H1 (cell line): ENCODE results near the gene IL16.

Source experiments
- BCL11A ChIP-seq, 2 experiments: IDR thresholded peaks; one replicate each; pipeline ENCODE4 v1.6.1; 2011; ENCODE audit warnings: low read depth in 2 of 2, low read length in 2 of 2, mild to moderate bottlenecking in 2 of 2
- BRCA1 ChIP-seq: IDR thresholded peaks from 2 replicates; pipeline ENCODE4 v1.6.1; 2012; ENCODE audit warnings: low read depth, low read length, improper control_type of control experiment
- EP300 ChIP-seq, 2 experiments: IDR thresholded peaks; 1 replicate in 1 of 2; 2 replicates in 1 of 2; pipeline ENCODE4 v1.6.1; 2011 to 2012; ENCODE audit warnings: low read depth in 2 of 2, low read length in 2 of 2, mild to moderate bottlenecking in 2 of 2, borderline replicate concordance in 1 of 2, inconsistent platforms in 1 of 2, moderate library complexity in 1 of 2
- JUND ChIP-seq: IDR thresholded peaks from 2 replicates; pipeline ENCODE4 v1.6.1; 2011; ENCODE audit warnings: mild to moderate bottlenecking, improper control_type of control experiment, low read length
- PHF8 ChIP-seq: fragments of 200-600 bp; sonication (generic); conservative IDR thresholded peaks from 2 replicates; pipeline ENCODE4 v1.7.1; 2012; ENCODE audit warnings: low read depth, mild to moderate bottlenecking, inconsistent platforms, low read length, moderate library complexity
- POLR2A ChIP-seq, 2 experiments: IDR thresholded peaks; 1 replicate in 1 of 2; 2 replicates in 1 of 2; pipeline ENCODE4 v1.6.1; 2011; ENCODE audit warnings: low read depth in 2 of 2, low read length in 2 of 2, mild to moderate bottlenecking in 2 of 2; ENCODE audit errors: control extremely low read depth in 1 of 2
- RAD21 ChIP-seq, 2 experiments: IDR thresholded peaks in 1 of 2; conservative IDR thresholded peaks in 1 of 2; 2 replicates each; pipeline ENCODE4 v1.6.1; 2011; ENCODE audit warnings: low read depth in 2 of 2, low read length in 2 of 2, improper control_type of control experiment in 1 of 2, inconsistent platforms in 1 of 2, mild to moderate bottlenecking in 1 of 2, moderate library complexity in 1 of 2
- RBBP5 ChIP-seq: IDR thresholded peaks from 2 replicates; pipeline ENCODE4 v1.7.1; 2012; ENCODE audit warnings: low read depth, mild to moderate bottlenecking, inconsistent platforms, low read length, moderate library complexity, borderline replicate concordance
- TF ChIP-seq, protein P1 (sequence below), 3 experiments: IDR thresholded peaks; 1 replicate in 2 of 3; 2 replicates in 1 of 3; pipeline versions ENCODE4 v1.5.1 to v1.6.1; 2011; ENCODE audit warnings: low read length in 3 of 3, mild to moderate bottlenecking in 3 of 3, inconsistent platforms in 2 of 3, low read depth in 1 of 3, moderate library complexity in 1 of 3; ENCODE audit not compliant: insufficient read depth in 1 of 3; ENCODE audit errors: control extremely low read depth in 1 of 3
- TF ChIP-seq, protein P2 (sequence below): IDR thresholded peaks from 2 replicates; pipeline ENCODE4 v1.6.1; 2012; ENCODE audit warnings: low read length, inconsistent platforms

DNA sequence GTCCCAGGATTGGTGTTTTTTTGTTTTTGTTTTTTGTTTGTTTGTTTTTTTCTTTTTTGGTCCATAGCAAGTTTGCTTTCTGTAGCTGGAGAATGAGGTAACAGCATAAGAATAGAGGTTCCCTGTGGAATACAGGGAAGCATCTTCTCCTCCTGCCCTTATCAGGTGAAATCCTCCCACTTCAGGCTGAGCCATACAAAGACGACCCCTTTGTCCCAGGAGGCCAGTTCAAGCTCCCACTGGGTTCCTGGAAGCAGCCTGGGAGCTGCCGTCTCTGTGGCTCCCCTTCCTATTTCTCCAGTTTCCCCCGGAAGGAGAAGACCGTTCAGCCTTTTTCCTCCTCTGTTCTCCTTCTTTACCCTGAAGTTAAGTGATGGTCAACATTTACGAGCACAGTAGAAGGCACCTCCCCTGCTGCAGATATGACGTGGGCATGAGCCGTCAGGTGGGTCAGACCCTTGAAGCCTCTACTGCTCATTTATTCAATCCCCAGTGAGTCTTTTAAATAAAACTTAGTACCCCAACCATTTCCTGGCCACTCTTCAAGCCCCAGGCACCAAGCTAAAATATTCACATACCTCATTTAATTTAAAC, 1.1 kb downstream of the IL16 start:
- TF ChIP-seq JUND (no peak), BRCA1 (no peak), POLR2A (IDR thresholded peaks at IDR 0.05; ENCODE audit: control extremely low read depth in 1 of 2, low read depth in 2 of 2, low read length in 2 of 2) (no peak), RBBP5 (no peak), EP300 (IDR thresholded peaks at IDR 0.05; ENCODE audit: borderline replicate concordance in 1 of 2, low read depth in 2 of 2, low read length in 2 of 2) (no peak), BCL11A (IDR thresholded peaks at IDR 0.05; ENCODE audit: low read depth in 2 of 2, low read length in 2 of 2) (no peak), RAD21 (IDR thresholded peaks at IDR 0.05 in 1 of 2, conservative IDR thresholded peaks at IDR 0.05 in 1 of 2; ENCODE audit: low read depth in 2 of 2, low read length in 2 of 2) (no peak), PHF8 (no peak)
- TF ChIP-seq, protein P1, sequence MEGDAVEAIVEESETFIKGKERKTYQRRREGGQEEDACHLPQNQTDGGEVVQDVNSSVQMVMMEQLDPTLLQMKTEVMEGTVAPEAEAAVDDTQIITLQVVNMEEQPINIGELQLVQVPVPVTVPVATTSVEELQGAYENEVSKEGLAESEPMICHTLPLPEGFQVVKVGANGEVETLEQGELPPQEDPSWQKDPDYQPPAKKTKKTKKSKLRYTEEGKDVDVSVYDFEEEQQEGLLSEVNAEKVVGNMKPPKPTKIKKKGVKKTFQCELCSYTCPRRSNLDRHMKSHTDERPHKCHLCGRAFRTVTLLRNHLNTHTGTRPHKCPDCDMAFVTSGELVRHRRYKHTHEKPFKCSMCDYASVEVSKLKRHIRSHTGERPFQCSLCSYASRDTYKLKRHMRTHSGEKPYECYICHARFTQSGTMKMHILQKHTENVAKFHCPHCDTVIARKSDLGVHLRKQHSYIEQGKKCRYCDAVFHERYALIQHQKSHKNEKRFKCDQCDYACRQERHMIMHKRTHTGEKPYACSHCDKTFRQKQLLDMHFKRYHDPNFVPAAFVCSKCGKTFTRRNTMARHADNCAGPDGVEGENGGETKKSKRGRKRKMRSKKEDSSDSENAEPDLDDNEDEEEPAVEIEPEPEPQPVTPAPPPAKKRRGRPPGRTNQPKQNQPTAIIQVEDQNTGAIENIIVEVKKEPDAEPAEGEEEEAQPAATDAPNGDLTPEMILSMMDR (IDR thresholded peaks at IDR 0.05; ENCODE audit: control extremely low read depth in 1 of 3, insufficient read depth in 1 of 3, low read depth in 1 of 3, low read length in 3 of 3): no peak
- TF ChIP-seq, protein P2, sequence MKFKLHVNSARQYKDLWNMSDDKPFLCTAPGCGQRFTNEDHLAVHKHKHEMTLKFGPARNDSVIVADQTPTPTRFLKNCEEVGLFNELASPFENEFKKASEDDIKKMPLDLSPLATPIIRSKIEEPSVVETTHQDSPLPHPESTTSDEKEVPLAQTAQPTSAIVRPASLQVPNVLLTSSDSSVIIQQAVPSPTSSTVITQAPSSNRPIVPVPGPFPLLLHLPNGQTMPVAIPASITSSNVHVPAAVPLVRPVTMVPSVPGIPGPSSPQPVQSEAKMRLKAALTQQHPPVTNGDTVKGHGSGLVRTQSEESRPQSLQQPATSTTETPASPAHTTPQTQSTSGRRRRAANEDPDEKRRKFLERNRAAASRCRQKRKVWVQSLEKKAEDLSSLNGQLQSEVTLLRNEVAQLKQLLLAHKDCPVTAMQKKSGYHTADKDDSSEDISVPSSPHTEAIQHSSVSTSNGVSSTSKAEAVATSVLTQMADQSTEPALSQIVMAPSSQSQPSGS: no peak
